ENCODE measurements around the gene PARL. TPM values are rescaled to one million over a fixed set of nuclear protein-coding genes. Genes with fewer than 3 reads are reported as not detected.

Gene PARL, protein sequence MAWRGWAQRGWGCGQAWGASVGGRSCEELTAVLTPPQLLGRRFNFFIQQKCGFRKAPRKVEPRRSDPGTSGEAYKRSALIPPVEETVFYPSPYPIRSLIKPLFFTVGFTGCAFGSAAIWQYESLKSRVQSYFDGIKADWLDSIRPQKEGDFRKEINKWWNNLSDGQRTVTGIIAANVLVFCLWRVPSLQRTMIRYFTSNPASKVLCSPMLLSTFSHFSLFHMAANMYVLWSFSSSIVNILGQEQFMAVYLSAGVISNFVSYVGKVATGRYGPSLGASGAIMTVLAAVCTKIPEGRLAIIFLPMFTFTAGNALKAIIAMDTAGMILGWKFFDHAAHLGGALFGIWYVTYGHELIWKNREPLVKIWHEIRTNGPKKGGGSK
- total RNA-seq (10 to 100 TPM; 32.7 to 65.0 (median 56.3) TPM), polyA plus RNA-seq (10 to 100 TPM; 50.5 to 55.6 TPM)
- long read RNA-seq, donor 1, transcript PARL-205 (10 exons, 1,347 nt): minor isoform, 5 of 110 reads
- long read RNA-seq, donor 1, transcript PARL-201 (9 exons, 1,240 nt): minor isoform, 9 of 110 reads
- long read RNA-seq, donor 1, transcript PARL-202 (10 exons, 1,414 nt): major isoform, 85 of 110 reads
- long read RNA-seq, donor 1, partial matches to known transcripts: 1 of 110 reads
- long read RNA-seq, donor 1, other reads (novel, unspliced or antisense): 9 of 110 reads
- long read RNA-seq, donor 2, transcript PARL-202 (10 exons, 1,414 nt): major isoform, 23 of 27 reads
- long read RNA-seq, donor 2, partial matches to known transcripts: 0 of 27 reads
- long read RNA-seq, donor 2, other reads (novel, unspliced or antisense): 0 of 27 reads
- long read RNA-seq, donor 3, transcript PARL-202 (10 exons, 1,414 nt): major isoform, 27 of 38 reads
- long read RNA-seq, donor 3, partial matches to known transcripts: 2 of 38 reads
- long read RNA-seq, donor 3, other reads (novel, unspliced or antisense): 4 of 38 reads

DNA sequence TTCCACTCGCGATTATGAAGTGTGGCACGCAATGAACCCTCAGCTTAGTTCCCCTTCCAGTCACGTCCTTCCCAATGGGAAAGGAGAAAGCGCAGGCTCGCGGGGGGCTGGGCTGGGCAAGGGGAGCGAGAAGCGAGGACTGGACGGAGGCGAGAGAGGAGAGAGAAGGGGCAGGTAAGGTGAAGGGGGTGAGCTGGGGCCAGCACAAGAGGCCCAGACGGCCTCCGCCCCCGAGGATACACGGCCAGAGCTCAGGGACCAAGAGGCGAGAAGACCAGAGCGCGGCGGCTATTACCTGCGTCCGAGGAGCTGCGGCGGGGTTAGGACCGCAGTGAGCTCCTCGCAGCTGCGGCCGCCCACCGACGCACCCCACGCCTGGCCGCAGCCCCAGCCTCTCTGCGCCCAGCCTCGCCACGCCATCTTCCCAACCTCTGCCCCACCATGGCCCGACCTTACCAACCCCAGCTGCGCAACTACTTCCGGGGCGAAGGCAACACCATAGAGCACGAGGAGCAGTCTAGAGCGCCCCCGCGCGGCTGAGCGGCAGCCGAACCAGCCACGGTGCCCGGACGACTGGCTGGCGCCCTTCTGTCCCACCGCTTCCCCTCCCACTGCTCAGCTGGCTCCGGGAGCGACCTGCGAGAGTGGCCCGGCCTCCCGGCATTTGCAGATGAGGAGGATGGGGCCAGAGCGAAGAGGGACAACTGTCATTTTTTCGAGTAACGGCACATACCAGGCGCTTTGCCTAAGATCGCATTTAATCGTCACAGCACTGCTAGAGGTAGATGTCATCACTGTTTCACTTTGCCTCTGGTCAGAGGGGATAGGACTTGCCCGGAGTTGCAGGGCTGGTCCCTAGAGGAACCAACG lies at the start of gene PARL:
Gene PARL, minus strand, starts transcription at position 454 of the 870 bp plus-strand sequence. Its CDS starts 34 bp downstream, at position 420.
- intact Hi-C loops (cut with DNase I): loop anchor here in 1 of 4 donors (5.0 kb wide), 1 partner anchor 303 kb away; the partner anchor contains the start of gene ABCF3
- peak; percentile 93 to 97 (median 95) for DNase-seq
- H3K36me3 ChIP-seq: no peaks in the 10 kb centered on the region

DNA sequence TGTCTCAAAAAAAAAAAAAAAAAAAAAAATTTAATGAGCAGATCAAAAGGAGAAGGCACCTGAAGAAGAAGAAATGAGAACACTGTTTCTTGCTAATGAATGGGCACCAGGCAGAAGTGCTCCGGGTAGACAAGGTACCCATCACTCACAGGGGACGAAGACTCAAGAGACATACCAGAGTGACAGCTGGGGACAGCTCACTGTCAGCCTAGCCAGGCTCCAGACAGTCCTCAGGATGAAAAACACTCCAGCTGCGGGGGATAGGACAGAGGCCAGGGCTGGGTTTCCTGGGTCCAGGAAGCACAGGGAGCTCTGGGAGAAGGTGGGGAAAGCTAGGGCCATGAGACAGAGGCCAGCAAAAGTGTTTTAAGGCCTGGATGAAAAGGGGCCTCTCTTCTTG lies 48.5 kb upstream of the PARL start:
- WGBS, 3 donors: 88 to 94% (median 93%) methylated on average over 3 of the region's 3 CpGs
- Histone ChIP-seq H3K36me3 (no peaks in the 10 kb centered on the region), H3K4me1 (ENCODE audit: insufficient read depth) (no peaks in the 10 kb centered on the region), H3K27ac (no peak overlapping the region), H3K27me3 (no peaks in the 10 kb centered on the region), H3K9me3 (no peaks in the 10 kb centered on the region), H3K4me3 (no peak overlapping the region)
- no peak for TF ChIP-seq POLR2A (IDR thresholded peaks at IDR 0.05)
- TF ChIP-seq, protein P1, sequence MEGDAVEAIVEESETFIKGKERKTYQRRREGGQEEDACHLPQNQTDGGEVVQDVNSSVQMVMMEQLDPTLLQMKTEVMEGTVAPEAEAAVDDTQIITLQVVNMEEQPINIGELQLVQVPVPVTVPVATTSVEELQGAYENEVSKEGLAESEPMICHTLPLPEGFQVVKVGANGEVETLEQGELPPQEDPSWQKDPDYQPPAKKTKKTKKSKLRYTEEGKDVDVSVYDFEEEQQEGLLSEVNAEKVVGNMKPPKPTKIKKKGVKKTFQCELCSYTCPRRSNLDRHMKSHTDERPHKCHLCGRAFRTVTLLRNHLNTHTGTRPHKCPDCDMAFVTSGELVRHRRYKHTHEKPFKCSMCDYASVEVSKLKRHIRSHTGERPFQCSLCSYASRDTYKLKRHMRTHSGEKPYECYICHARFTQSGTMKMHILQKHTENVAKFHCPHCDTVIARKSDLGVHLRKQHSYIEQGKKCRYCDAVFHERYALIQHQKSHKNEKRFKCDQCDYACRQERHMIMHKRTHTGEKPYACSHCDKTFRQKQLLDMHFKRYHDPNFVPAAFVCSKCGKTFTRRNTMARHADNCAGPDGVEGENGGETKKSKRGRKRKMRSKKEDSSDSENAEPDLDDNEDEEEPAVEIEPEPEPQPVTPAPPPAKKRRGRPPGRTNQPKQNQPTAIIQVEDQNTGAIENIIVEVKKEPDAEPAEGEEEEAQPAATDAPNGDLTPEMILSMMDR (IDR thresholded peaks at IDR 0.05): no peak
- TF ChIP-seq EP300 (IDR thresholded peaks at IDR 0.05): no peak
- no peak for DNase-seq
- intact Hi-C loops (cut with DNase I): no loop called here

More for the DNA sequence above, at the start of gene PARL:
- peaks cover 10% of the 10 kb centered on the region for H3K4me1 ChIP-seq (ENCODE audit: insufficient read depth)
- peak within 1 kb of the TSS; percentile 37 to 46 for H3K27ac ChIP-seq
- TF ChIP-seq, protein P1 (IDR thresholded peaks at IDR 0.05): peak; percentile 91 to 96 (median 94)
- no peak for TF ChIP-seq POLR2A (IDR thresholded peaks at IDR 0.05)
- H3K9me3 ChIP-seq: no peaks in the 10 kb centered on the region
- H3K4me3 ChIP-seq: peak within 1 kb of the TSS; percentile 92
- WGBS, 3 donors: 0 to 1% (median 0%) methylated on average over 59 to 63 of the region's 63 CpGs
- no peaks in the 10 kb centered on the region for H3K27me3 ChIP-seq

DNA sequence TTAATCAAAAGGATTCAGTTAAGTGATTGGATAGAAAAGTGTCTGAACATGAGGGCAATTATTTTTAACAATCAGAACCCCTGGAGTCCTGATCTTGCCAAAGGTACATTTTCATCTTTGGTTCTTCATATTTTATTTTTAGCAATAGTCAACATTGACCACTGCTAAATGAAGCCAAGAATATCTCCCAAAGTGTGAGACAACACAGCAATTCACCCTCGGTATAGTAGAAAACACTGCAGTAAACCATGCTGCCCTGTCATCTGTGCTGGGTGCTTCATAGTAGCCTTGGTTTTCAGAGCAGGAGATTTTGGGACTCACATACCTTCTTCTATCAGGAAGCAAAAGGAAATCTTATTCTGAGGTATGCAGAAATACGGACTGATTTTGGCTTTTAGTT lies 47.2 kb upstream of the PARL start:
- TF ChIP-seq POLR2A (IDR thresholded peaks at IDR 0.05) (no peak), EP300 (IDR thresholded peaks at IDR 0.05) (no peak)
- TF ChIP-seq, protein P1 (IDR thresholded peaks at IDR 0.05): no peak
- WGBS, 3 donors: 68 to 87% (median 78%) methylated on average over 2 of the region's 2 CpGs

More for the DNA sequence above, 47.2 kb upstream of the PARL start:
- Histone ChIP-seq H3K4me3 (no peak overlapping the region), H3K27ac (no peak overlapping the region), H3K9me3 (no peaks in the 10 kb centered on the region), H3K4me1 (ENCODE audit: insufficient read depth) (no peaks in the 10 kb centered on the region), H3K27me3 (no peaks in the 10 kb centered on the region), H3K36me3 (no peaks in the 10 kb centered on the region)
- no peak for DNase-seq
- intact Hi-C loops (cut with DNase I): no loop called here
